ENCODE measurements around the gene ARL3.

GRCh38 chr10:102759497-102760210, 45.5 kb upstream of the ARL3 start:
- TF ChIP-seq CTCF (IDR thresholded peaks at IDR 0.05) = no peak
- TF ChIP-seq POLR2A (IDR thresholded peaks at IDR 0.05) = no peak
